Loucy (cell line): Measurements from ENCODE around the gene RSPO4.

ENCODE experiments used
- EZH2phosphoT487 ChIP-seq: fragments of 200-600 bp; IDR thresholded peaks from 2 replicates; pipeline ENCODE4 v1.6.1; 2018; ENCODE audit warnings: antibody characterized with exemption, mild to moderate bottlenecking, moderate library complexity, borderline replicate concordance
- TF ChIP-seq, protein P1 (sequence below): fragments of 200-600 bp; sonication (generic); conservative IDR thresholded peaks from 2 replicates; pipeline ENCODE4 v1.5.1; 2014; ENCODE audit warnings: mild to moderate bottlenecking, antibody characterized with exemption, low read length

- TF ChIP-seq, protein P1, sequence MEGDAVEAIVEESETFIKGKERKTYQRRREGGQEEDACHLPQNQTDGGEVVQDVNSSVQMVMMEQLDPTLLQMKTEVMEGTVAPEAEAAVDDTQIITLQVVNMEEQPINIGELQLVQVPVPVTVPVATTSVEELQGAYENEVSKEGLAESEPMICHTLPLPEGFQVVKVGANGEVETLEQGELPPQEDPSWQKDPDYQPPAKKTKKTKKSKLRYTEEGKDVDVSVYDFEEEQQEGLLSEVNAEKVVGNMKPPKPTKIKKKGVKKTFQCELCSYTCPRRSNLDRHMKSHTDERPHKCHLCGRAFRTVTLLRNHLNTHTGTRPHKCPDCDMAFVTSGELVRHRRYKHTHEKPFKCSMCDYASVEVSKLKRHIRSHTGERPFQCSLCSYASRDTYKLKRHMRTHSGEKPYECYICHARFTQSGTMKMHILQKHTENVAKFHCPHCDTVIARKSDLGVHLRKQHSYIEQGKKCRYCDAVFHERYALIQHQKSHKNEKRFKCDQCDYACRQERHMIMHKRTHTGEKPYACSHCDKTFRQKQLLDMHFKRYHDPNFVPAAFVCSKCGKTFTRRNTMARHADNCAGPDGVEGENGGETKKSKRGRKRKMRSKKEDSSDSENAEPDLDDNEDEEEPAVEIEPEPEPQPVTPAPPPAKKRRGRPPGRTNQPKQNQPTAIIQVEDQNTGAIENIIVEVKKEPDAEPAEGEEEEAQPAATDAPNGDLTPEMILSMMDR, result no peak
- TF ChIP-seq EZH2phosphoT487, result no peak
Measured at GRCh38 chr20:914727-915498, 87.2 kb downstream of the RSPO4 start.
